CD4-positive, alpha-beta T cell (primary cell): ENCODE measurements around the gene DBP. TPM values are rescaled to one million over a fixed set of nuclear protein-coding genes. Genes with fewer than 3 reads are reported as not detected.

Experiments used
- ATAC-seq: fragments of 200-7000 bp; cut with Tn5 transposase; one replicate; pipeline ENCODE4 v1.10.0; 2022; ENCODE audit warnings: mild to moderate bottlenecking; ENCODE audit not compliant: poor library complexity
- CTCF ChIA-PET: fragments of 350-600 bp; sonication (Branson Sonifier 250); formaldehyde crosslinking; loops from one replicate; lab custom pipeline; 2021; ENCODE audit warnings: antibody characterized with exemption, inconsistent platforms; lab: Charles Lee
- POLR2A ChIA-PET: fragments of 350-600 bp; sonication (Branson Sonifier 250); formaldehyde crosslinking; loops from one replicate; lab custom pipeline; 2021; ENCODE audit warnings: antibody characterized with exemption, inconsistent platforms; lab: Charles Lee
- DNase-seq, 14 experiments: peaks; one replicate each; pipeline ENCODE4 v3.0.0-alpha.2; 2013 to 2020; ENCODE audit warnings: mixed read lengths in 2 of 14
- H3K27ac ChIP-seq, 2 donors: one replicate each; pipeline versions ENCODE4 v1.5.1 to v1.7.0; 2013; ENCODE audit warnings: low read length in 2 of 2, low read depth in 1 of 2, mild to moderate bottlenecking in 1 of 2
- H3K27me3 ChIP-seq, 2 experiments: 1 replicate in 1 of 2; 2 replicates in 1 of 2; pipeline versions ENCODE4 v1.6.1 to v1.7.0; 2013; ENCODE audit warnings: low read length in 2 of 2, control low read depth in 1 of 2, mild to moderate bottlenecking in 1 of 2, moderate library complexity in 1 of 2; ENCODE audit not compliant: insufficient read depth in 2 of 2, control insufficient read depth in 1 of 2
- H3K36me3 ChIP-seq: one replicate; pipeline ENCODE4 v1.6.1; 2013; ENCODE audit warnings: low read length, control low read depth; ENCODE audit not compliant: insufficient read depth
- H3K4me1 ChIP-seq: one replicate; pipeline ENCODE4 v1.6.1; 2013; ENCODE audit warnings: low read length, control low read depth; ENCODE audit not compliant: insufficient read depth
- H3K4me3 ChIP-seq: one replicate; pipeline ENCODE4 v1.5.1; 2013; ENCODE audit warnings: mild to moderate bottlenecking, low read length, moderate library complexity
- H3K9me3 ChIP-seq, 2 experiments: 1 replicate in 1 of 2; 2 replicates in 1 of 2; pipeline versions ENCODE4 v1.6.1 to v1.7.0; 2013; ENCODE audit warnings: low read length in 2 of 2, mild to moderate bottlenecking in 2 of 2, control low read depth in 1 of 2, moderate library complexity in 1 of 2; ENCODE audit not compliant: control insufficient read depth in 1 of 2, insufficient read depth in 1 of 2
- H3K27ac Mint-ChIP-seq: one replicate; pipeline ENCODE4 v1.8.0; 2020; ENCODE audit warnings: mixed read lengths
- H3K27me3 Mint-ChIP-seq: one replicate; pipeline ENCODE4 v1.8.0; 2021; ENCODE audit warnings: mixed read lengths
- H3K36me3 Mint-ChIP-seq: one replicate; pipeline ENCODE4 v1.8.0; 2021; ENCODE audit warnings: low read depth, mixed read lengths
- H3K4me1 Mint-ChIP-seq: one replicate; pipeline ENCODE4 v1.8.0; 2021; ENCODE audit warnings: low read depth, mixed read lengths
- H3K4me3 Mint-ChIP-seq: one replicate; pipeline ENCODE4 v1.8.0; 2020; ENCODE audit warnings: mild to moderate bottlenecking, mixed read lengths
- H3K9me3 Mint-ChIP-seq: one replicate; pipeline ENCODE4 v1.8.0; 2020; ENCODE audit warnings: mixed read lengths
- CTCF ChIP-seq: fragments of 200-600 bp; IDR thresholded peaks from one replicate; pipeline ENCODE4 v1.8.0; 2022; ENCODE audit warnings: antibody characterized with exemption, mild to moderate bottlenecking
- intact Hi-C, 2 experiments: fragments of 100-400 bp; cut with DNase I in 1 of 2; cut with micrococcal nuclease in 1 of 2; formaldehyde crosslinking; loops; one replicate each; pipeline versions ENCODE4 v1.15.1 to v1.9.0; 2023 to 2025; cut with DNase I, micrococcal nuclease
- total RNA-seq, 174 experiments: library from RNA in 2 of 174; stranded (reverse) in 2 of 174; gene quantifications; one replicate each; pipeline ENCODE4 v1.2.3 and lab custom pipeline; 2021 to 2026

The DBP gene
- total RNA-seq, 2 experiments from 2014 or later: 48.3 to 55.6 TPM

GRCh38 chr19:48664476-48664875, 27.3 kb upstream of the DBP start:
- intact Hi-C loops: loop anchor here in 1 of 2 experiments (5.0 kb wide), 1 partner anchor 48 kb away; no protein-coding TSS in a partner anchor
- peaks cover 9% of the 10 kb centered on the region for H3K4me1 Mint-ChIP-seq
- no peaks in the 10 kb centered on the region for H3K27me3 Mint-ChIP-seq
- no peak overlapping the region for H3K4me3 Mint-ChIP-seq
- POLR2A ChIA-PET: no interaction called here
- no peak for ATAC-seq
- Histone ChIP-seq H3K4me1 (peaks cover 16% of the 10 kb centered on the region), H3K27ac (no peak overlapping the region), H3K4me3 (no peak overlapping the region), H3K9me3 (no peaks in the 10 kb centered on the region), H3K36me3 (no peaks in the 10 kb centered on the region), H3K27me3 (no peaks in the 10 kb centered on the region)
- no peak for DNase-seq
- CTCF ChIA-PET: no interaction called here
- H3K9me3 Mint-ChIP-seq: no peaks in the 10 kb centered on the region
- H3K27ac Mint-ChIP-seq: no peak overlapping the region
- TF ChIP-seq CTCF: no peak
- no peaks in the 10 kb centered on the region for H3K36me3 Mint-ChIP-seq

GRCh38 chr19:48663667-48664066, 26.5 kb upstream of the DBP start:
- intact Hi-C loops: loop anchor here in 1 of 2 experiments (5.0 kb wide), 1 partner anchor 49 kb away; no protein-coding TSS in a partner anchor
- POLR2A ChIA-PET: no interaction called here
- Mint-ChIP-seq H3K36me3 (no peaks in the 10 kb centered on the region), H3K4me3 (no peak overlapping the region), H3K27me3 (no peaks in the 10 kb centered on the region), H3K27ac (no peak overlapping the region), H3K4me1 (peaks cover 9% of the 10 kb centered on the region), H3K9me3 (no peaks in the 10 kb centered on the region)
- Histone ChIP-seq H3K4me1 (peaks cover 16% of the 10 kb centered on the region), H3K36me3 (no peaks in the 10 kb centered on the region), H3K9me3 (no peaks in the 10 kb centered on the region), H3K4me3 (no peak overlapping the region), H3K27ac (no peak overlapping the region), H3K27me3 (no peaks in the 10 kb centered on the region)
- no peak for ATAC-seq
- no peak for TF ChIP-seq CTCF
- CTCF ChIA-PET: no interaction called here
- no peak for DNase-seq

GRCh38 chr19:48661711-48662090, 24.5 kb upstream of the DBP start:
- Histone ChIP-seq H3K27me3 (no peaks in the 10 kb centered on the region), H3K9me3 (no peaks in the 10 kb centered on the region), H3K4me3 (no peak overlapping the region), H3K4me1 (peaks cover 16% of the 10 kb centered on the region), H3K36me3 (no peaks in the 10 kb centered on the region), H3K27ac (no peak overlapping the region)
- ChIA-PET CTCF (interaction anchor here (0.9 kb wide), 1 partner anchor 15 kb away, joined by 4 read pairs; the partner anchor contains the start of gene CA11), POLR2A (interaction anchor here (1.0 kb wide), 2 partner anchors 15 to 28 kb away, joined by 3 to 4 read pairs; partner anchors contain the start of gene CA11)
- Mint-ChIP-seq H3K4me1 (peaks cover 9% of the 10 kb centered on the region), H3K27ac (no peak overlapping the region), H3K4me3 (no peak overlapping the region), H3K9me3 (no peaks in the 10 kb centered on the region), H3K36me3 (no peaks in the 10 kb centered on the region), H3K27me3 (no peaks in the 10 kb centered on the region)
- DNase-seq (no peak), ATAC-seq (no peak)
- intact Hi-C loops: loop anchor here (1.0 to 5.0 kb wide), 3 partner anchors 12 to 51 kb away; partner anchors contain the start of gene CA11 (in 1 of the 2)
- no peak for TF ChIP-seq CTCF
